Measurements from ENCODE around the gene SERGEF.
A peak's percentile ranks its signal among the peaks of the same experiment; 100 is the strongest.
"Not testable (repeated sequence)": the region's sequence is repeated elsewhere in the genome, so short reads cannot be mapped to it uniquely, and the experiment has no call there.

Gene SERGEF

DNA sequence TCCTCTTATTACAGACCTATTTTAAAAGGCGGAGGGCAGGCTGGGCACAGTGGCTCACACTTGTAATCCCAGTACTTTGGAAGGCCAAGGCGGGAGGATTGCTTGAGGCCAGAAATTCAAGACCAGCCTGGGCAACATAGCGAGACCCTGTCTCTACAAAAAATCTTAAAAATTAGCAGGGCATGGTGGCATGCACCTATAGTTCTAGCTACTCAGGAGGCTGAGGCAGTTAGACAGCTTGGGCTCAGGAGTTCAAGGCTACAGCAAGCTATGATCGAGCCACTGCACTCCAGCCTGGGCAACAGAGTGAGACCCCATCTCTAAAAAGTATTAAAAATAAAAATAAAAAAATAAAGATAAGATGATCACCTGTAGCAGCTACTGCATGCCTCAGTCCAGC lies 12.7 kb downstream of the SERGEF start:
- DNase-seq = not testable (repeated sequence)

- DNase-seq = no peak
These were observed 19.9 kb downstream of the SERGEF start for GRCh38 chr11:17992916-17993315.

GRCh38 chr11:17991783-17992433 lies 20.9 kb downstream of the SERGEF start:
- peak; percentile 79 for DNase-seq

DNA sequence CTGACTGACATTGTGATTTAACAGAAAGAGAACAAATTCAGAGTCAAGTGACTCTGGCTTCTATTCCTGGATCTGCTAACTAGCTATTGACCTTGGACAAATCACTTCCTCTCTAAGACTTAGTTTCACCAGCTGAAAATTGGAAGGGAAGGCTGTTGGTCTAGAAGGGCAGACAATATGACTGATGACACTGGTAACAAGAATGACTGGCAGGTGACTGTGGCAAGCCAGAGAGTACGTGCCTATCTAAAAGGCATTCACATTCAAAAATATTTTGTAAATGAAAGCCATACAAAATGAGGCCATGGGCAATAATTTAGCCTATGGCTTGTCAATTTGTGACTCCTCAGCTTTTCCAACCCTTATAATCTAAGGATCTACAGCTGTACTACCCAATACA lies 23.5 kb downstream of the SERGEF start:
- DNase-seq = no peak

DNA sequence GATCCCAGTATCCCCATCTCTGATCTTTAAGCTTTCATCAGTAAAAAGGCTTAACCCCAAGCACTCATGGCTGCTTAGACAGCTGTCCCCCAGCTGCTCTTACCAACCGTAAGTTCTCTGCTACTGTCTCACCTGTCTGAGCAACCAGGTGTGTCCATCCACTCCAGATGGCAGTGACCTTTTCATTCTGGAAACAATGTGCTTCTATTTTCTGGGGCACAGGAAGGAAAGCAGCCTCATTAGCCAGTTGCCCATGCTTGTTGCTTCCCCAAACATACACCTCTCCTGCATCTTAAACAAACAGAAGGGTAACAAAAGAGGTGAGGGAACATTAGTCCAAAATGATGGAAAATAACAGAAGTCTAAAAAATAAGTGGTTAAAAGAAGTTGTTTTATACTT lies 24.4 kb downstream of the SERGEF start:
- DNase-seq = no peak

DNA sequence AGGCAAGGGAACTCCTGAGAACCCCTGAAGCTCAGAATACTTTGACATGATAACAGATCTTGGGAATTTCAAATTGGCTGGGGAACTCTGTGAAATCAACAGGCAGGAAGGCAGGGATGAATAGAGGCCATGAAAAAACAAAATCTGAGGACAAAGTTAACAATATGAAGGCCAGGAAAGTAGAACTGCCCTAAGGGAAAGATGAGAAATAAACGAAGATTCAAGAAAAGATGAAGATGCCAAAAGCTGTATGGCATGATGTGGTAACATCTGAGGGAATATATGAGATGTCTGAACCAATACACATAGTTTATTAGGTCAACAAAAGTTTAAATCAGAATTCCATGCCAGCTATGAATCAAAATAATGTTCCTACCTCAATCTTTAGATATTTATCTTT lies 25.0 kb downstream of the SERGEF start:
- no peak for DNase-seq

GRCh38 chr11:17986711-17987220 lies 26.1 kb downstream of the SERGEF start:
- DNase-seq = no peak

DNA sequence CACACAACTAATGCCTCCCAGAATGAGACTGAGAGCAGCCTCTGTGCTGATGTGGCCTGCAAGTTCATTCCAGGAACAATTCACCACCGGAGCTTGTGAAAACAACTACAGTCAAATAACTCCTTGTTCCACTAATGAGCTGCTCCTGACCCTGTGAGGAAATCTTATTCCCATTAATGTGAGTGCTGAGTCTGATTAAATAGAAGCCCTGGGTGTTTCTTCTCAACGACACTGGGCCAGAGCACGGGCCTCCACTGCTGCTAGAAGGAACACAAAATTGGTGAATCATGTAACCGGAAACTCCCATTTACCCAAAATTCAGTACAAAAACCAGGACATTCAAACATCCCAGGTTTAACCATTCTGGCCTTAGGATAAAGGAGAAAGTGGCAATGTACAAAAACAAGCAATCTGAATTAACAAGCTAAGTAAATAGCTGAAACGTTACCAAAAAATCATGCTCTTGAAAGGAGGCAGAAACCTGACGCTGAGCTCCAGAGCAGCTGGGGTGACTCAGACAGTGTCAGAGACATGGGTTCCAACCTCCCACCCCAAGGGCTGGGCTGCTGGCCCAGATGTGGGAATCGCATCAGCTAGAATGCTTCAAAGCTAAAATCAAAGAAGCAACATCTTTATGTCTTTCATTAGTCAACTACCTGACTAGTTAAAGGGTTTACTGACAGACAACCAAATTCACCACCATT lies 26.7 kb downstream of the SERGEF start:
- no peak for DNase-seq

DNA sequence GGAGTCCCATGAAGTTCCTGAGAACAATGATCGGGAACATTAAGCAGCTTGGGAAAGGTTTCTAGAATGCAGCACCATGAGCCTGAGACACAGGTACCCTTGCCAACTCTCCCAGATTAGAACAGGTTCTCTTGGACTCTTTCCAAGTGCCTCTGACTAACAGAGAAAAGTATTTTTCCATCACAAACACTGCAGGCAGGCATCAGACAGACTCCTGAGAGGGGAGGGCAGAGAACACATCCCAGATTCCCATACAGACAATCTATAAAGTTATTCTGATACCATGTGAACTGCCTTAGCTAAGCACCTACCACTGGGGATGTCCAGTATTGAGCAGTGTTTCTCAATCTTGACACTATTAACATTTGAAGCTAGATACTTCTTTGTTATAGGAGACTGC lies 27.3 kb downstream of the SERGEF start:
- no peak for DNase-seq

DNA sequence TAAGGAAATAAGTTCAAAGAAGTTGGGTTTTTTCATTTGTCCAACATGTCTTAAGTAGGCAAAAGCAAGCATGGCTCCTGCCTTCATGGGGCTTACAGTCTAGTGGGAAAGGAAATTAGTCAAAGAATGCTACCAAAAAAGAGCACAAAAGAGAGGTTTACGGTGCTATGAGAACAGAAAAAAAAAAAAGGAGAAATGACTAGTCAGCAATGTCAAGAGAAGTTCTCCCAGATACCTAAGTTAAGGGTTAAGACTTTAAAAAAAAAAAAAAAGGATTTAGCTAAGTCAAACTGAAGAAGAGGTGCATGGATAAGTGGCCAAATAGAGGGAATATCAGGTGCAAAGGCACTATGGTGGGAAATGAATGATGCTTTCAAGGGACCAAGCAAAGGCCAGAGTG lies 29.3 kb downstream of the SERGEF start:
- no peak for DNase-seq

GRCh38 chr11:17979770-17980371 lies 33.0 kb downstream of the SERGEF start:
- peak; percentile 68 for DNase-seq

- no peak for DNase-seq
These were observed 34.1 kb downstream of the SERGEF start for GRCh38 chr11:17978553-17979287.

DNA sequence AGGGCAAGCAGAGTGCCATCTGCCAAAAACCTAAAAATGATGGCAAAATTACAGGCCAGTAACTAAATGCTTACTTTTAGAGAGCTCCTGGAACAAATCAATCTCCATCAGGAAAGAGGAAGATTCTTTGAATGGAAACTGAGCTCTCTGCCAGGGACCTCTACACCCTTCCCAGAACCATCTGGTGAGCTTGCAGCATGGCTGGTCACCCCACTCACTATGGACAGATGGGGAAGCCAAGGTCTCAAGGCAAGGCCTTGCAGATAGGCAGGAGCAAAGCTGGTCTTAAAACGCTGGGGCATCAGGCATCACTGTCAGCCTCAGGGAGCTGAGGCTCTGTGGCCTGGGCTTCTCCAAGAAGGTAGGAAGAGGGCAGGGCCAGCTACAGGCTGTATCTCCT lies 36.2 kb downstream of the SERGEF start:
- DNase-seq = no peak

DNA sequence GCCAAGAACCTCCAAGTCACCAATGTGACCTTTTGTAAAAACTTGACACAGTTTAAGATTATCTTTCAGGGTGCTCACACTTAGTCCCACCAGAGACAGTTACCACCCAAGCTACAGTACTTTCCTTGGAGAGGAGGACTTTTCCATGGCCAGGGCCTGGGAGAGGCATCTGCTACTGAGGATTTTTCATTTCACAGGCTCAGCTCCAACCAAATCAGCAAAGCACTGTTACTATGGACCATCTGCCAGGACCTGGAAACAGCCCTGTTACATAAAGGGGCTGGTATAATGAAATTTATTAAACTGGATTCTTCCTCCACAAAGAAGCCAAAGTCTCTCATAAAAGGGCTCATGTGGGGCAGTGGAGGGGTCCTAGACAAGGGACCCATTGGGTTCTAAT lies 38.6 kb downstream of the SERGEF start:
- DNase-seq = no peak

- DNase-seq = no peak
These were observed 39.9 kb downstream of the SERGEF start for GRCh38 chr11:17972987-17973386.

DNA sequence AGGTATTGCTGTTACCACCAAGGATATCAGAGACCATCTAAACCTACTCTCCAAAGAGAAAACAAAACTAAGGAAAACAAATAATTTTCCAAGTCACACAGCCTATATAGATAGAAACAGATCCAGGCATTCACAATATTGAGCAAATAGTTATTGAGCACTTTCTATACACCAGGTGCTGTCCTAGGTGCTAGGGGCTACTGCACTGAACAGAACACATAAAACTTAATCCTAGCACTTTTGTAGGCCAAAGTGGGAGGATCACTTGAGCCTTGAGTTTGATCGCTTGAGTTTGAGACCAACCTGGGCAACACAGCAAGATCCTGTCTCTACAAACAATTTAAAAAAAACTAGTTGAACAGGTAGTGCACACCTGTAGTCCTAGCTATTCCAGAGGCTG lies 44.6 kb downstream of the SERGEF start:
- DNase-seq = no peak

DNA sequence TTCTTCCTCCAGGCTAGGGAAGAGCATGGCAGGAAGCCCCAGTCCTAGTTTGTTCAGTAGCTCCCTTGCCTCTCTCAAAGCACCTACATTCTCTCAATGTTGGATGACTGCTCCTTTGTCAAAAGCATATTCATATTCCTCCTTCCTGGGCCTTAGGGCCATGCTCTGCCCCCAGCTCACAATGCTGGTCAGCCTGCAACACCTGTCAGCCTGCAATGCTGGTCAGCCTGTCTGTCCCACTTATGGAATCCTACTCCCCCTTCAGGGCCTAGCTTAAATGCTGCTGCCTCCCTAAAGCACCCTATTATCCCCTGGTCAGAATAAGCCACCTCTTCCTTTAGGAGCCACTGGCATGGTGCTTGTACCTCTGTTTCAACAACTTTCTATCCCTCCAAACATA lies 45.2 kb downstream of the SERGEF start:
- no peak for DNase-seq

GRCh38 chr11:17960091-17960490 lies 52.8 kb downstream of the SERGEF start:
- no peak for DNase-seq

DNA sequence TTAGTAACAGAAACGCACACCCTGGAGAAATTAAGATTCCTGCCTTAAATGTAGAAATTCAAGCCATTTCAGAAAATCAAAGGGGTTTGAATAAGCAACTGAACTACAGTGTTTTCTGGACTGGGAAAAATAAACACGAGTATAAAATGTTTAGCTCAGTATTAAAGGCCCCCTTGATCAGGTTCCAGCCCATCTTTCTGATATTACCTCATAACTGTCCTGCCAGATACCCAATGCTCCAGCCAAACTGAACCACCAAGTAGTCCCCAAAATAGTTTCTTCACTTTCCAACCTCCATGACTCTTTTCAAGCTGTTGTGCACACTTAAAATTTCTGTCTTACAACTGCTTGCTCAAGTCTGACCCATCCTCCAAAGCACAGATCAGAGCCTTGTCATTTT lies 54.4 kb downstream of the SERGEF start:
- no peak for DNase-seq

- no peak for DNase-seq
These were observed 58.2 kb downstream of the SERGEF start for GRCh38 chr11:17954395-17955252.

DNA sequence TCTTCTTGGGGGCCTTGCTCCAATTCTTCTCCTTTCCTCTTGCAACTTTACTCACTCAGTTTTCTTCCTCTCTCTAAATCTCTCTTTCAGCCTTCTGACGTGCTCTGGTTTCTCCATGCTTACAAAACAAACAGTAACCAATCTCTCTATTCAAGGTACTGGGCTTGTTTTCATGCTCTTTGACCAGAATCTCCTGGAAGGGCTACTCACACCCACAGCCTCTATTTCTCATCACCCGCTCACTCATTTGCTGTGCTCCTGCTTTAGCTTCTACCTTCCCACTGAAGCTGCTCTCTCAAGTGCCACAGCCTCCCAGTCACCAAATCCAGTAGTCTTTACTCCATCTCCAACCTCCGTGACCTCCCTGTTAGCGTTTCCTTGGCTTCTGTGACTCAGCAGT lies 60.4 kb downstream of the SERGEF start:
- DNase-seq = no peak

DNA sequence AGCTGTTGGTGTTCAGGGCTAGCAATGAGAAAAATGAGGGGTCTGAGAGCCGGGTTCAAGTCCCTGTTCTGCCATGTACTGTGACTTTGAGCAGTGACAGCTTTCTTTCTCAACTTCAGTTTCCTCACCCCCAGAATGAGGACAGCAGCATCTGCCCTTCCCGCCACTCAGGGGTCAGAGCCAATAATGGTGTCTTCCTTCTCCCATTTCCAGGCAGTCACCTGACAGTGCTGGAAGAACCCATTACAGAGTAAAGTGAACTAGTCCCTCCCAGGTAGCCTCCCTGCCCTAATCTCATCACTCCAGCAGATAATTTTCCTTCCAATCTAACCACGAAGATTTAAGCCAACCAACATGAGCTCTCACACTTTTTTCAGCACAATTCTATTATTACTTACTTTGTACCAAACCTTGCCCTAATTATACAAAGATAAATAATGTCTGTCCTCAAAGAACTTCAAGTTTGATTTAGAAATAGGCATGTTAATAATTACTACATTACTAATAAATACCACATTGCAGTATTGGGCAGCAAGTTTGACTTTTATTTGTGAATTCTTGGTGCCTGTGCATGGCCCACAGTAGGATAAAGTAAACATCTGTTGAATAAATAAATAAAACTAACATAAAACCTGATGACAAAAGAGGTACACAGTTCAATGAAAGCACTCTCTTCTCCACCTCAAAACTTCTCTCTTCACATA lies 61.0 kb downstream of the SERGEF start:
- DNase-seq = no peak

All from activated effector memory CD4-positive, alpha-beta T cell treated with anti-CD3 and anti-CD28 coated beads, Interleukin-2, amount 50 U/mL, for 16 hours (primary cell).